ENCODE data around the gene NOP53.
"Not testable (repeated sequence)": the region's sequence is repeated elsewhere in the genome, so short reads cannot be mapped to it uniquely, and the experiment has no call there.

The NOP53 gene

GRCh38 chr19:47754206-47755064, 9.1 kb downstream of the NOP53 start:
- no peak for DNase-seq (ENCODE audit: low read depth)

DNA sequence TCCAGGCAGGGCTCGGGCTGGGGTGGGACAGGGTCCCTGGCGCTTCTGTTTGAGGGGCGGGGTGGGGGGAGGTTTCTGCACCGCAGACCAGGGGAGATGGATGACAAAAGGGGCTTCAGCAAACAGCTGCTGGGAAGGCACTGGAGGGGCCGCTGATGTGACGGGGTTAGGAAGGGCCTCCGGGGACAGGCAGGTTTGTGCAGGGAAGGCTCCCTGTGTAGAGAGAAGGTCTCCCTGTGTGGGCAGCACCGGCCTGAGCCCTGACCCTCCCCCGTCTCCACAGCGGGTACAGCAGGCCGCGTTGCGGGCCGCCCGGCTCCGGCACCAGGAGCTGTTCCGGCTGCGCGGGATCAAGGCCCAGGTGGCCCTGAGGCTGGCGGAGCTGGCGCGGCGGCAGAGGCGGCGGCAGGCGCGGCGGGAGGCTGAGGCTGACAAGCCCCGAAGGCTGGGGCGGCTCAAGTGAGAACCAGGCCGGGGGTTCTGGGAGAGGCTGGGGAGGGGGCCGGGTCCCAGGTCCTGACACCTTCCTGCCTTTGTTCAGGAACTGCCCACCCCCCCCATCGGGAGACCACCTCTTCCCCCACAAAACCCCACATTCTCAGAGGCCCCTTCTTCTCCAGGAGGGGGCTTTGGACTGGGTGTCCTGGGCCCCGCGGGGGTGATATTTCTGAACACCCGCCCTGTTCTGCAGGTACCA, 9.9 kb downstream of the NOP53 start:
- DNase-seq (ENCODE audit: low read depth): no peak

DNA sequence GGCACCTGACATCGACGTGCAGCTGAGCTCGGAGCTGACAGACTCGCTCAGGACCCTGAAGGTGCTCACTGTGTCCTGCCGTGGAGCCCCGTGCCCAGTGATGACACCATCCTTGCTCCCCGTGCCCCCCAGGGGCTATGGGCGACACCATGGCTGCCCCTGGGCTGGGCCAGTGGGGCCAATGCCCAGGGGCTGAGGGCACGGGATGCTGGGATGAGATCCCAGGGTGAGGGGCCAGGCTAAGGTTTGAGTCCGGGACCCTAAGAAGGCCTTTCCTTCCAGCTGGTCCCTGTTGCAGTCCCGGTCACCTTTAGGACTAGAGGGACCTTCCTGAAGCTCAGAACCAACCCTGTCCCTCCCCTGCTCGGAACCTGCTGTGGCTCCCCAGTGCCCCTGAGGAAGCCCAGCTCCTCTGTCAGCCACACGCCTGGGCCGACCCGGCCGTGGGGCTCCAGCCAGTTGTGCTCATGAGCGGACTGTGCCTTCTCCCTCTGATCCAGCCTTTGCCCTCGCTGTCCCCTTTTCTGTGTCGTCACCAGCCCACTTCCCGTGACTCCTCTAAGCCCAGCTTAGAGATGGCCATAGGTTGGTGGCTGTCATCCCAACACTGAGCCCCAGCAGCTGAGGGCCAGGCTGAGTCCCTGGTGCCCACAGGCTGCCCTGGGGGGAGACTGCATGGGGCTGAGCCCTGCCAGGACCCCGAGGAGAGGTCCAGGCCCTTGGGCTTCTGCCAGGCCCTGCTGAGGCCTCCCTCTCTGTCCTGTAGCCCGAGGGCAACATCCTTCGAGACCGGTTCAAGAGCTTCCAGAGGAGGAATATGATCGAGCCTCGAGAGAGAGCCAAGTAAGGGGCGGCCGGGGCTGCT, 10.6 kb downstream of the NOP53 start:
- DNase-seq (ENCODE audit: low read depth): no peak

DNA sequence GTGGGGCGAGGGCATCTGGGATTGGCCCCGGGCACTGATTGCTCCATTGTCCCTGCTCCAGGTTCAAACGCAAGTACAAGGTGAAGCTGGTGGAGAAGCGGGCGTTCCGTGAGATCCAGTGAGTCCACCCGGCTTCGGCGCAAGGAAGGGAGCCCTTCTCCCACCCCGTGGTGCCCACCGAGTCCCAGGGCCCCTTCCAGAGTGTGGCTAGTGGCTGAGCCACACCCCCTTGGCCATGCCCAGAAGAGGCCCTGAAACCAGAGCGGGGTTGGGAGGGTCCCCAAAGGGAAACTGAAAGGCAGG, 11.2 kb downstream of the NOP53 start:
- DNase-seq (ENCODE audit: low read depth): no peak

DNA sequence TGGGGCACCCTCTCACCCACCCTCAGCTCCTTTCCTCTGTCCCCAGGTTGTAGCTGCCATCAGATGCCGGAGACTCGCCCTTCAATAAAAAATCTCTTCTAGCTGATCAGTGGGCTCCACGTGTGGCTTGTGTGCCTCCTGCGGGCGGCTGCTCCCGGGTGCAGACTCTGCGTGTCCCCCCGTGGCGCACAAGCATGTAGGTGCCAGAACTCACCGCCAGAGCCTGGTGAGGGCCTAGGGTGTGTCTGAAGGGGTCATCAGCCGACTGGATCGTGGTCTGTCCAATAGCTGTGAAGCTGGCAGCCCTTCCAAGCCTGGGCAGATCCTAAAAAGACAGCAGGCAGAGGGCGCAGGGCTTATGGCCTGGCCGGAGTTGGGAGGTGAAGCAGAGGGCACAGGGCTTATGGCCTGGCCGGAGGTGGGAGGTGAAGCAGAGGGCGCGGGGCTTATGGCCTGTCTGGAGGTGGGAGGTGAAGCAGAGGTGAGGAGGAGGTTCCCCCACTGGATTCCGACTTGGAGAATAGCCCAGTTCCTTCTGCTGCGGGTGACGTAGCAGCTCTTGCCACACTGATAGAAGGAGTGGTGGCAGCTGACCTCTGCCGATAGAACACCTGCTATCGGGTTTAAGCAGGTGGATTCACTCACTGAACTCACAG, 11.7 kb downstream of the NOP53 start:
- no peak for DNase-seq (ENCODE audit: low read depth)

- no peak for DNase-seq (ENCODE audit: low read depth)
Observed at GRCh38 chr19:47757617-47758442, 12.5 kb downstream of the NOP53 start.

- DNase-seq (ENCODE audit: low read depth): no peak
Observed at GRCh38 chr19:47758443-47758804, 13.1 kb downstream of the NOP53 start.

DNA sequence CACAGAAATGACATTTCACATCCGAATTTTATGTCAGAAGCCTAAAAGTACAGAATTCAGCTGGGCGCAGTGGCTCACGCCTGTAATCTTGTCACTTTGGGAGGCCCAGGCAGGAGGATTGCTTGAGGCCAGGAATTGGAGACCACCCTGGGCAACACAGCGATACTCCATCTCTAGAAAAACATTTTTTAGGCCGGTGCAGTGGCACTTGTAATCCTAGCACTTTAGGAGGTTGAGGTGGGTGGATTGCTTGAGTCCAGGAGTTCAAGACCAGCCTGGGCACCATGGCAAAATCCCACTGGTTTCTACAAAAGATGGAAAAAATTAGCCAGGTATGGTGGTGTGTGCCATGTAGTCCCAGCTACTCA, 15.3 kb downstream of the NOP53 start:
- no peak for DNase-seq (ENCODE audit: low read depth)

- no peak for DNase-seq (ENCODE audit: low read depth)
Observed at GRCh38 chr19:47761566-47761965, 16.2 kb downstream of the NOP53 start.

DNA sequence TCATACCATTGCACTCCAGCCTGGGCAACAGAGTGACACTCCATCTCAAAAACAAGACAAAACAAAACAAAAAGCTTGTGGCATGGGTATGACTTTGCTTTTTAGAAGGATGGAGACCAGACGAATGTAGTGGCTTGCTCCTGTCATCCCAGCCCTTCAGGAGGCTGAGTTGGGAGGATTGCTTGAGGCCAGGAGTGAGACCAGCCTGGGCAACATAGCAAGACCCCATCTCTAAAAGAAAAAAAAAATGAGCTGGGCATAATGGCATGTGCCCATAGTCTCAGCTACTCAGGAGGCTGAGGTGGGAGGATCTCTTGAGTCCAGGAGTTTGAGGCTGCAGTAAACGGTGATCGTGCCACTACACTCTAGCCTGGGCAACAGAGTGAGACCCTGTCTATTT, 16.8 kb downstream of the NOP53 start:
- DNase-seq (ENCODE audit: low read depth): no peak

- DNase-seq (ENCODE audit: low read depth): no peak
Observed at GRCh38 chr19:47762615-47763308, 17.4 kb downstream of the NOP53 start.

DNA sequence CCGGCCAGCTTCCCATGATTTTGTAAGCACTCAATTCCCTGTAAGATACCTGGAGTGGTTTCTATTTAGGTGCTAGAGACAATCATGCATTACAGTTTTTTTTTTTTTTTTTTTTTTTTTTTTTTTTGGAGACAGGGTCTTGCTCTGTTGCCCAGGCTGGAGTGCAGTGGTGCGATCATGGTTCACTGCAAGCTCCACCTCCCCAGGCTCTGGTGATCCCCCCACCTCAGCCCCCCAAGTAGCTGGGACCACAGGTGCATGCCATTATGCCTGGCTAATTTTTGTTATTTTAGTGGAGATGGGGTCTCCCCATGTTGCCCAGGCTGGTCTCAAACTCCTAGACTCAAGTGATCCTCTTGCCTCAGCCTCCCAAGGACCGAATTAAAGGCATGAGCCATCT, 19.4 kb downstream of the NOP53 start:
- DNase-seq (ENCODE audit: low read depth): not testable (repeated sequence)

GRCh38 chr19:47765523-47766358, 20.4 kb downstream of the NOP53 start:
- peak; percentile 10 for DNase-seq (ENCODE audit: low read depth)

DNA sequence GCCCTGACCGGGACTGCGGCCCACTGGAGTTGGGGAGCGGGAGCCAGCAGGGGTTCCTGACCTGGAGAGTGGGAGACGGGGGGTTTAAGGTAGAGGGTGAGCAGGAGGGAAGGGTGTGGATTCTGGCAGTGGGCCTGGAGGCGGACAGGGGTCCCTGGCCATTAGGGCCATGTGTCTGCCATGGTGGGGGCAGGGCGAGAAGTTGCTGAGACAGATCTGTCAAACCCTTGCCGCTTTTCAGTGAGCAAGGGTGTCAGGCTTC, 20.9 kb downstream of the NOP53 start:
- DNase-seq (ENCODE audit: low read depth): no peak

DNA sequence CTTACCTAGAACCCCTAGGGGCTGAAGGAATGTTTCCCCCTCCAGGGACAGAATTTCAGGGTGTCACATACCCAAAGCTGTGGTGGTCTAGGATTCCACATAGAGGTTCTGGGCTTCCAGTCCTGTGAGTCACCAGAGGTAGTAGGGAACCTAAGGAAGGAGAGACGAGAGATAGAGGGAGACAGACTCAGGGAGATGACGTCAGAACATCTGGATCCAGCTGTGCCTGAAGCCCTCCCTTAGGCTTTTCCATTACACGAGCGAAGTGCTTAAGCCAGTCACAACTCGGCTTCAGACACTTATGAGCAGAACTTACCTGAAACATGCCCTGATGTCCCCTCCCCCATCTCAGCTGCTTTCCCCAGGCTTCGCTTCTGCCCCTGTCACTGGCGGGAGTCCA, 21.3 kb downstream of the NOP53 start:
- DNase-seq (ENCODE audit: low read depth): no peak

GRCh38 chr19:47767349-47767748, 22.0 kb downstream of the NOP53 start:
- DNase-seq (ENCODE audit: low read depth): no peak

DNA sequence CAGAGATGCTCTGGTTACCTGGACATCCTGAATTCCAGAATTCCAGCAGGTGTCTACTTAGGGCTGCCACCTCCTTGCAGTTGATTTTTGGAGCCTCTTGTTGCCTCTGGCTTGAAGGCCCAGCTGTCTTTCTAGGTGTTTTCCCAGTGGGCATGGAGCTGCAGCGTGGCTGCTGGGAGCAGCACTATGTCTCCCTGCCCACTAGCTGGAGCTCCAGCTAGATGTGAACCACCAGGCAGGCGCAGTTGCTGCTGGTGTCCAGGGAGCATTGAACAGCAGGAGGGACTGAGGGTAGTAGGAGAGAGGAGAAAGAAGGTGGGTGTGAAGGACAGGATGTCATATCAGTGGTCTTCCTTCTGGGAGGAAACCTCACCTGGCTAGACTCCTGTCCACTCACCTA, 23.3 kb downstream of the NOP53 start:
- no peak for DNase-seq (ENCODE audit: low read depth)

- no peak for DNase-seq (ENCODE audit: low read depth)
Observed at GRCh38 chr19:47769534-47769933, 24.2 kb downstream of the NOP53 start.

GRCh38 chr19:47771291-47771690, 25.9 kb downstream of the NOP53 start:
- not testable (repeated sequence) for DNase-seq (ENCODE audit: low read depth)

DNA sequence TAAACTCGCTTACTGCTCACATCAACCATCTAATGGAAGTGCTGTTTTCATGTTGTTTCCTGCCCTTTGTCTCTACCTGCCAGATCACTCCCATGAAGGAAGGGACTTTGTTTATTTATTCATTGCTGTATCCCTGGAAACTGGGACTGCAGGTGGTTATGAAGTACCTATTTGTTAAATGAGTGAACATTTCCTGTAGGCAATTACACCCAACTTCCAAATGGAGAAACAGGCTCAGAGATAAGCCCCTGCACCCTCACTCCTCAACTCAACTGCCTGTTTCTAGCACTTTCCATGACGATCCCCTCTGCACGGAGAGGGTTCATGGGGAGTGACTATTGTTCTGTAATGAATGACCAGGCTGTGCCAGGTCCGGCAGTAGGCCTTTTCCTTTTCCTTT, 31.2 kb downstream of the NOP53 start:
- DNase-seq (ENCODE audit: low read depth): no peak

Data from stimulated activated CD4-positive, alpha-beta T cell treated with anti-CD3 and anti-CD28 coated beads, Interleukin-2, amount 100 ng/mL, for 4 hours (primary cell).